A673 (cell line): ENCODE results near the gene GLMN.

Experiments
- CTCF ChIP-seq: fragments of 300-800, 200-600 bp; sonication (generic); conservative IDR thresholded peaks from 2 replicates; pipeline ENCODE4 v1.5.1; 2017; ENCODE audit warnings: low read depth, mild to moderate bottlenecking, antibody characterized with exemption, low read length, moderate library complexity, mixed read lengths
- EZH2 ChIP-seq: fragments of 200-600 bp; sonication (generic); IDR thresholded peaks from 2 replicates; pipeline ENCODE4 v1.6.1; 2017; ENCODE audit warnings: borderline replicate concordance, low read depth, mild to moderate bottlenecking, mixed read lengths, antibody characterized with exemption, low read length; ENCODE audit not compliant: poor library complexity, severe bottlenecking

GRCh38 chr1:92317836-92318493 is 19.2 kb upstream of the GLMN start:
- TF ChIP-seq CTCF: no peak
- TF ChIP-seq EZH2: no peak
